IMR-90 (cell line): ENCODE results near the gene SUSD6. TPM values are rescaled to one million over a fixed set of nuclear protein-coding genes. Genes with fewer than 3 reads are reported as not detected.

Experiments
- ATAC-seq: fragments of 200-7000 bp; cut with Tn5 transposase; 2 replicates; pipeline ENCODE4 v1.9.1; 2020; ENCODE audit warnings: low read depth, mild to moderate bottlenecking, moderate library complexity
- BruUV-seq: library from RNA; stranded (reverse); fragments of 400-500 nt; replicated peaks from 2 replicates; lab custom pipeline; 2021; lab: Mats Ljungman, UMichigan
- CTCF ChIA-PET: fragments of 300-600 bp; formaldehyde crosslinking; extraction: SDS; loops from one replicate; lab custom pipeline; 2021; ENCODE audit warnings: antibody characterized with exemption; lab: Yijun Ruan, JAX
- POLR2A ChIA-PET: fragments of 300-600 bp; sonication (Branson Sonifier 250); formaldehyde crosslinking; loops from one replicate; lab custom pipeline; 2022; ENCODE audit warnings: antibody characterized with exemption; ENCODE audit not compliant: unreplicated experiment; lab: Charles Lee
- DNase-seq: peaks from one replicate; pipeline ENCODE4 v3.0.0; 2013
- H2AFZ ChIP-seq: replicated peaks from 2 replicates; pipeline ENCODE3; 2013; ENCODE audit warnings: low read length, mild to moderate bottlenecking; ENCODE audit not compliant: poor library complexity
- H2AK5ac ChIP-seq: 2 replicates; pipeline ENCODE4 v1.6.1; 2013; ENCODE audit warnings: low read depth, low read length, inconsistent platforms
- H2AK9ac ChIP-seq: replicated peaks from 2 replicates; pipeline ENCODE3; 2013; ENCODE audit warnings: mild to moderate bottlenecking, low read depth, low read length, moderate library complexity; ENCODE audit not compliant: poor library complexity
- H2BK120ac ChIP-seq: 2 replicates; pipeline ENCODE4 v1.6.1; 2013; ENCODE audit warnings: low read depth, low read length, inconsistent platforms
- H2BK15ac ChIP-seq: 3 replicates; pipeline ENCODE4 v1.6.1; 2013; ENCODE audit warnings: low read depth, low read length, inconsistent platforms
- H2BK20ac ChIP-seq: 2 replicates; pipeline ENCODE4 v1.6.1; 2013; ENCODE audit warnings: low read depth, mild to moderate bottlenecking, inconsistent platforms, low read length, moderate library complexity
- H2BK5ac ChIP-seq: 2 replicates; pipeline ENCODE4 v1.6.1; 2013; ENCODE audit warnings: mild to moderate bottlenecking, low read depth, low read length, inconsistent platforms; ENCODE audit not compliant: poor library complexity, severe bottlenecking
- H3K14ac ChIP-seq: replicated peaks from 2 replicates; pipeline ENCODE4 v1.6.1; 2013; ENCODE audit warnings: low read depth, low read length, inconsistent platforms
- H3K18ac ChIP-seq: 2 replicates; pipeline ENCODE4 v1.6.1; 2013; ENCODE audit warnings: low read depth, low read length, control low read depth
- H3K23ac ChIP-seq: 2 replicates; pipeline ENCODE4 v1.6.1; 2013; ENCODE audit warnings: low read depth, low read length, inconsistent platforms
- H3K27ac ChIP-seq: 2 replicates; pipeline ENCODE4 v1.5.1; 2013; ENCODE audit warnings: mild to moderate bottlenecking, control low read depth, low read length; ENCODE audit not compliant: insufficient read depth
- H3K27me3 ChIP-seq: 2 replicates; pipeline ENCODE4 v1.6.1; 2013; ENCODE audit warnings: low read length; ENCODE audit not compliant: control insufficient read depth, insufficient read depth
- H3K36me3 ChIP-seq: 2 replicates; pipeline ENCODE4 v1.6.1; 2013; ENCODE audit warnings: low read length, mixed read lengths; ENCODE audit not compliant: control insufficient read depth, insufficient read depth
- H3K4ac ChIP-seq: 2 replicates; pipeline ENCODE4 v1.6.1; 2013; ENCODE audit warnings: low read depth, low read length, inconsistent platforms
- H3K4me1 ChIP-seq: 2 replicates; pipeline ENCODE4 v1.6.1; 2013; ENCODE audit warnings: low read length, mixed read lengths; ENCODE audit not compliant: control insufficient read depth, insufficient read depth
- H3K4me2 ChIP-seq: 2 replicates; pipeline ENCODE4 v1.6.1; 2013; ENCODE audit warnings: low read depth, mild to moderate bottlenecking, control low read depth, low read length, moderate library complexity
- H3K4me3 ChIP-seq: 2 replicates; pipeline ENCODE4 v1.5.1; 2013; ENCODE audit warnings: low read depth, mild to moderate bottlenecking, control low read depth, low read length, moderate library complexity; ENCODE audit not compliant: insufficient read depth
- H3K56ac ChIP-seq: 2 replicates; pipeline ENCODE4 v1.6.1; 2013; ENCODE audit warnings: low read length, inconsistent platforms; ENCODE audit not compliant: insufficient read depth; ENCODE audit errors: extremely low read depth
- H3K79me1 ChIP-seq, 2 experiments: 2 replicates each; pipeline ENCODE4 v1.6.1; 2013; ENCODE audit warnings: low read length in 2 of 2, inconsistent platforms in 1 of 2, low read depth in 1 of 2
- H3K9ac ChIP-seq: 2 replicates; pipeline ENCODE4 v1.6.1; 2013; ENCODE audit warnings: low read depth, low read length, control low read depth
- H3K9me1 ChIP-seq: 2 replicates; pipeline ENCODE4 v1.6.1; 2013; ENCODE audit warnings: low read length, inconsistent platforms; ENCODE audit not compliant: insufficient read depth
- H3K9me3 ChIP-seq: 2 replicates; pipeline ENCODE4 v1.6.1; 2013; ENCODE audit warnings: low read length; ENCODE audit not compliant: control insufficient read depth, insufficient read depth
- H4K20me1 ChIP-seq: 2 replicates; pipeline ENCODE4 v1.6.1; 2013; ENCODE audit warnings: low read length, inconsistent platforms; ENCODE audit not compliant: insufficient read depth
- H4K5ac ChIP-seq: 2 replicates; pipeline ENCODE4 v1.6.1; 2013; ENCODE audit warnings: mild to moderate bottlenecking, low read depth, low read length, control low read depth
- H4K8ac ChIP-seq, 2 experiments: 2 replicates each; pipeline ENCODE4 v1.6.1; 2013; ENCODE audit warnings: low read depth in 2 of 2, low read length in 2 of 2, control low read depth in 1 of 2, inconsistent platforms in 1 of 2
- H4K91ac ChIP-seq: 2 replicates; pipeline ENCODE4 v1.6.1; 2013; ENCODE audit warnings: low read depth, low read length, inconsistent platforms; ENCODE audit not compliant: insufficient read depth
- BHLHE40 ChIP-seq: fragments of 150-350 bp; IDR thresholded peaks from 2 replicates; pipeline ENCODE4 v1.6.1; 2016; ENCODE audit warnings: mild to moderate bottlenecking, low read depth, low read length
- CEBPB ChIP-seq: IDR thresholded peaks from 2 replicates; pipeline ENCODE4 v1.6.1; 2012; ENCODE audit warnings: low read depth, low read length, improper control_type of control experiment
- CHD1 ChIP-seq: IDR thresholded peaks from 2 replicates; pipeline ENCODE4 v1.6.1; 2012; ENCODE audit warnings: low read depth, low read length, improper control_type of control experiment
- CTCF ChIP-seq: conservative IDR thresholded peaks from 2 replicates; pipeline ENCODE4 v1.5.1; 2012; ENCODE audit warnings: mild to moderate bottlenecking, low read depth, low read length, improper control_type of control experiment
- ELK1 ChIP-seq: fragments of 150-350 bp; IDR thresholded peaks from 2 replicates; pipeline ENCODE4 v1.6.1; 2016; ENCODE audit warnings: low read depth, mild to moderate bottlenecking, low read length, moderate library complexity, borderline replicate concordance
- FOS ChIP-seq: fragments of 150-350 bp; IDR thresholded peaks from 2 replicates; pipeline ENCODE4 v1.6.1; 2016; ENCODE audit warnings: low read depth, low read length
- MAFK ChIP-seq: IDR thresholded peaks from 2 replicates; pipeline ENCODE4 v1.6.1; 2012; ENCODE audit warnings: low read depth, low read length, improper control_type of control experiment
- MAZ ChIP-seq: IDR thresholded peaks from 2 replicates; pipeline ENCODE4 v1.6.1; 2012; ENCODE audit warnings: low read depth, mild to moderate bottlenecking, low read length, improper control_type of control experiment, moderate library complexity, borderline replicate concordance
- MXI1 ChIP-seq: IDR thresholded peaks from 2 replicates; pipeline ENCODE4 v1.6.1; 2012; ENCODE audit warnings: low read depth, mild to moderate bottlenecking, low read length, moderate library complexity, borderline replicate concordance
- NFE2L2 ChIP-seq: fragments of 150-350 bp; IDR thresholded peaks from 2 replicates; pipeline ENCODE4 v1.6.1; 2016; ENCODE audit warnings: low read depth, mild to moderate bottlenecking, low read length
- POLR2A ChIP-seq: IDR thresholded peaks from 2 replicates; pipeline ENCODE4 v1.6.1; 2012; ENCODE audit warnings: mild to moderate bottlenecking, low read depth, low read length
- RAD21 ChIP-seq: IDR thresholded peaks from 2 replicates; pipeline ENCODE4 v1.6.1; 2012; ENCODE audit warnings: low read length, improper control_type of control experiment
- RCOR1 ChIP-seq: IDR thresholded peaks from 2 replicates; pipeline ENCODE4 v1.6.1; 2012; ENCODE audit warnings: mild to moderate bottlenecking, low read length, improper control_type of control experiment; ENCODE audit not compliant: insufficient replicate concordance
- RFX5 ChIP-seq: IDR thresholded peaks from 2 replicates; pipeline ENCODE4 v1.8.0; 2012; ENCODE audit warnings: low read depth, mild to moderate bottlenecking, low read length, moderate library complexity
- USF2 ChIP-seq: fragments of 150-350 bp; IDR thresholded peaks from 2 replicates; pipeline ENCODE4 v1.6.1; 2017; ENCODE audit warnings: mild to moderate bottlenecking, antibody characterized with exemption, low read length, low read depth
- WGBS, 2 experiments: methylation state at CpG; one replicate each; pipeline versions ENCODE4 v1.1.5 to v1.1.7; 2013; ENCODE audit warnings: missing lambda C conversion rate in 2 of 2; ENCODE audit not compliant: insufficient read length in 1 of 2; ENCODE audit errors: extremely low coverage in 2 of 2; 5-methylcytosine and 5-hydroxymethylcytosine counted together
- dilution Hi-C: fragments of 300-500 bp; cut with HindIII; formaldehyde crosslinking; loops from one replicate; pipeline ENCODE4 v1.14.3; 2018; ENCODE audit warnings: low sequenced_read_pairs; ENCODE audit not compliant: unreplicated experiment
- in situ Hi-C: fragments of 300-500 bp; cut with MboI; formaldehyde crosslinking; loops from 3 replicates; pipeline ENCODE4 v1.14.3; 2019; ENCODE audit warnings: low sequenced_read_pairs, inconsistent platforms, mixed read lengths
- intact Hi-C: fragments of 100-400 bp; cut with micrococcal nuclease; formaldehyde crosslinking; loops from 2 replicates; pipeline ENCODE4 v1.10.0; 2022
- polyA plus RNA-seq, 3 experiments: library from polyadenylated mRNA; depleted of rRNA; stranded (reverse); fragments of >200 nt; gene quantifications; 2 replicates each; pipeline ENCODE4 v1.2.3, GENCODE V29; 2012; ENCODE audit warnings: low replicate concordance in 1 of 3
- total RNA-seq: library from RNA; depleted of rRNA; stranded (reverse); fragments of >200 nt; gene quantifications from 2 replicates; pipeline ENCODE4 v1.2.3, GENCODE V29; 2012

SUSD6 gene
- total and polyA plus RNA-seq, 2 of the 4 experiments (the other 2 are of a cell fraction), result 2.3 to 10.1 TPM

- H4K91ac ChIP-seq, result peak overlapping the region; percentile 49; the same call in 1 of the 2 replicates
- ATAC-seq (no peak), DNase-seq (no peak)
- peak overlapping the region; percentile 51 for H3K4ac ChIP-seq
- H3K27me3 ChIP-seq, result no peaks in the 10 kb centered on the region
- 0 out of 2 replicates have a peak overlapping the region, but pooled peaks have one; percentile 16 for H2BK20ac ChIP-seq
- no peaks in the 10 kb centered on the region for H3K9me3 ChIP-seq
- peaks cover 32% of the 10 kb centered on the region for H4K20me1 ChIP-seq
- peaks cover 44% of the 10 kb centered on the region for H3K9me1 ChIP-seq
- peaks cover 49% of the 10 kb centered on the region for H3K4me1 ChIP-seq
- no peak overlapping the region for H3K56ac ChIP-seq
- H2AFZ ChIP-seq, result no peak overlapping the region
- H4K5ac ChIP-seq, result no peak overlapping the region; the same call in 1 of the 2 replicates
- H3K18ac ChIP-seq, result peak overlapping the region; percentile 13; the same call in 1 of the 2 replicates
- no TSS peak for BruUV-seq
- H3K9ac ChIP-seq, result no peak overlapping the region
- H2BK15ac ChIP-seq, result peak overlapping the region; percentile 15; the same call in 1 of the 3 replicates
- peaks cover 29 to 86% of the 10 kb centered on the region in 2 experiments for H3K79me1 ChIP-seq
- H3K27ac ChIP-seq, result peak overlapping the region; percentile 1; the same call in 1 of the 2 replicates
- peak overlapping the region; percentile 68; the same call in 1 of the 2 replicates for H3K23ac ChIP-seq
- CTCF ChIA-PET, result interaction anchor here (0.8 kb wide), 1 partner anchor 9 kb away, joined by 4 read pairs; no protein-coding TSS in a partner anchor
- H3K4me3 ChIP-seq, result no peak overlapping the region
- in situ Hi-C loops (no loop called here), intact Hi-C loops (no loop called here), dilution Hi-C loops (no loop called here)
- peak overlapping the region; percentile 2; the same call in 1 of the 2 replicates for H2BK120ac ChIP-seq
- H2AK9ac ChIP-seq, result no peak overlapping the region
- H4K8ac ChIP-seq, result no peak overlapping the region
- H2BK5ac ChIP-seq, result peak overlapping the region; percentile 0
- H3K4me2 ChIP-seq, result no peak overlapping the region
- peak overlapping the region; percentile 60 for H3K14ac ChIP-seq
- H2AK5ac ChIP-seq, result peak overlapping the region; percentile 77
- POLR2A ChIA-PET, result interaction anchor here (0.5 kb wide), 1 partner anchor 10 kb away, joined by 3 read pairs; no protein-coding TSS in a partner anchor
- no peaks in the 10 kb centered on the region for H3K36me3 ChIP-seq
- 100% methylated on average over 1 of the region's 4 CpGs; no CpG with 5 or more reads in 1 of the 2 experiments for WGBS, 2 experiments
- no peak for TF ChIP-seq NFE2L2
- TF ChIP-seq MAFK, result no peak
- no peak for TF ChIP-seq RFX5
- no peak for TF ChIP-seq USF2
- TF ChIP-seq RAD21, result no peak
- TF ChIP-seq BHLHE40, result no peak
- TF ChIP-seq CEBPB, result no peak
- no peak for TF ChIP-seq MAZ
- TF ChIP-seq RCOR1, result no peak
- TF ChIP-seq POLR2A, result no peak
- no peak for TF ChIP-seq ELK1
- no peak for TF ChIP-seq FOS
- TF ChIP-seq MXI1, result no peak
- no peak for TF ChIP-seq CTCF
- no peak for TF ChIP-seq CHD1
Measured at GRCh38 chr14:69635981-69636639, 24.7 kb downstream of the SUSD6 start.
